ENCODE measurements around the gene PAQR4.

PAQR4 gene

GRCh38 chr16:2964475-2965336, 4.4 kb upstream of the PAQR4 start:
- DNase-seq (peak; percentile 46 to 49 (median 48)), ATAC-seq (replicated peaks) (peak; percentile 28)
- H3K4me3 Mint-ChIP-seq, result peak overlapping the region; percentile 78 to 80
- peaks cover 2% of the 10 kb centered on the region for H3K36me3 Mint-ChIP-seq (ENCODE audit: insufficient read depth)
- peaks cover 15 to 26% of the 10 kb centered on the region in 2 donors for H3K4me1 Mint-ChIP-seq (ENCODE audit: low read depth in 2 of 2)
- peak overlapping the region in 1 of 2 donors; percentile 53 for H3K27ac Mint-ChIP-seq
- peaks cover 33 to 58% of the 10 kb centered on the region in 2 donors for H3K27me3 Mint-ChIP-seq
- H3K9me3 Mint-ChIP-seq, result no peaks in the 10 kb centered on the region

DNA sequence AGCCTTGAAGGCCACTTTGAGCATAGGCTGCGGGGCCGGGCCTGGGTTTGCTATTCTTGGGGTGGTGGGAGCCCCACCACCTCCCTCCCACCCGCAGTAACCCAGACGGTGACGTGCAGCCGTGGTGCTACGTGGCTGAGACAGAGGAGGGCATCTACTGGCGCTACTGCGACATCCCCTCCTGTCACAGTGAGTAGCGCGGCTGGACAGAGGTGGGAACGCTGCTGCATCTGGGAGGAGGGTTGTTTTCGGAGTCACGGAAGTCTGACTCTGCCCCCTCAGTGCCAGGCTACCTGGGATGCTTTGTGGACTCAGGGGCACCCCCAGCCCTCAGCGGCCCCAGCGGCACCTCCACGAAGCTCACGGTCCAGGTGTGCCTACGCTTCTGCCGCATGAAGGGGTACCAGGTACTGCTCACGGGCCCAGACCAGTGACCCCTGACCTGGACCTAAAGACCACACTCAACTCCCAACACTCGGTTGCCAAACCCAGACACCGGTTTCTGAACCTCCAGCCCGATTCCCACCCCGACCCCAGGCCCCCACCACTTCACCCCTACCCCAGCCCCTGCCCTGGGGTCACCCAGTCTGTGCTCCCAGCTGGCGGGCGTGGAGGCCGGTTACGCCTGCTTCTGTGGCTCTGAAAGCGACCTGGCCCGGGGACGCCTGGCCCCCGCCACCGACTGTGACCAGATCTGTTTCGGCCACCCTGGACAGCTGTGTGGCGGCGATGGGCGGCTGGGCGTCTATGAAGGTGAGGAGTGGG, 2.9 kb upstream of the PAQR4 start:
- Mint-ChIP-seq H3K4me3 (peak overlapping the region in 1 of 2 donors; percentile 78), H3K36me3 (ENCODE audit: insufficient read depth) (peaks cover 3% of the 10 kb centered on the region), H3K9me3 (no peaks in the 10 kb centered on the region), H3K27me3 (peaks cover 25 to 53% of the 10 kb centered on the region in 2 donors), H3K27ac (no peak overlapping the region), H3K4me1 (ENCODE audit: low read depth in 2 of 2) (peaks cover 15 to 28% of the 10 kb centered on the region in 2 donors)
- ATAC-seq (replicated peaks), result no peak
- DNase-seq, result no peak

DNA sequence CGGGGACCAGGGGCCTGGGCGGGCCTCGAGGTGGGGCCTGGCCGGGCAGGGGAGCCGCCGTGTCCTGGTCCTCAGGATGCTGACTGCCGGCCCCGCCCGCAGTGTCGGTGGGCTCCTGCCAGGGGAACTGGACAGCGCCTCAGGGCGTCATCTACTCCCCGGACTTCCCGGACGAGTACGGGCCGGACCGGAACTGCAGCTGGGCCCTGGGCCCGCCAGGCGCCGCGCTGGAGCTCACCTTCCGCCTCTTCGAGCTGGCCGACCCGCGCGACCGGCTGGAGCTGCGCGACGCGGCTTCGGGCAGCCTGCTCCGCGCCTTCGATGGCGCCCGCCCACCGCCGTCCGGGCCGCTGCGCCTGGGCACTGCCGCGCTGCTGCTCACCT, 2.3 kb upstream of the PAQR4 start:
- H3K9me3 Mint-ChIP-seq, result no peaks in the 10 kb centered on the region
- H3K4me1 Mint-ChIP-seq (ENCODE audit: low read depth in 2 of 2), result peaks cover 12 to 25% of the 10 kb centered on the region in 2 donors
- H3K27me3 Mint-ChIP-seq, result peaks cover 21 to 49% of the 10 kb centered on the region in 2 donors
- no peak overlapping the region for H3K4me3 Mint-ChIP-seq
- no peak overlapping the region for H3K27ac Mint-ChIP-seq
- ATAC-seq (replicated peaks) (no peak), DNase-seq (no peak)
- H3K36me3 Mint-ChIP-seq (ENCODE audit: insufficient read depth), result peaks cover 4% of the 10 kb centered on the region

GRCh38 chr16:2967211-2967631, 1.9 kb upstream of the PAQR4 start:
- DNase-seq, result no peak
- peaks cover 4% of the 10 kb centered on the region for H3K36me3 Mint-ChIP-seq (ENCODE audit: insufficient read depth)

DNA sequence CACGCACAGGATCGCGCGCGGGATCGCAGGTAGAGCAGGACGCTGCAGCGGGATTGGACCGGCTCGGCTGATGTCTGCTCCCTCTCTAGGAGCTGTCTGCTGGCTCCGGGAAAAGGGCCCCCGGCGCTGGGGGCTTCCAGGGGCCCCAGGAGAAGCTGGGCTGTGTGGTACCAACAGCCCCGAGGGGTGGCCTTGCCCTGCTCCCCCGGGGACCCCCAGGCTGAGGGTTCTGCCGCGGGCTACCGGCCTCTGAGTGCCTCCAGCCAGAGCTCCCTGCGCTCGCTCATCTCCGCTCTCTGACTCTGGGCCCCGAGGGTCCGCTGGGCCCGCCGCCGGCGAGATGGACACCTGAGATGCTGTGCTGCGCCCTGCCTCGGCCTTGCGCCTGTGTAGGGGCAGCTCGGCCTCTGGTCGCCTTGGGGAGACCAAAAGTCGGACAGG, 1.4 kb upstream of the PAQR4 start:
- no peak for DNase-seq
- peaks cover 4% of the 10 kb centered on the region for H3K36me3 Mint-ChIP-seq (ENCODE audit: insufficient read depth)
- H3K27ac Mint-ChIP-seq, result no peak overlapping the region
- H3K4me1 Mint-ChIP-seq (ENCODE audit: low read depth in 2 of 2), result peaks cover 11 to 23% of the 10 kb centered on the region in 2 donors
- ATAC-seq (replicated peaks), result no peak
- H3K9me3 Mint-ChIP-seq, result no peaks in the 10 kb centered on the region
- H3K27me3 Mint-ChIP-seq, result peaks cover 18 to 47% of the 10 kb centered on the region in 2 donors
- peak overlapping the region; percentile 52 to 76 for H3K4me3 Mint-ChIP-seq

More at GRCh38 chr16:2967211-2967631, 1.9 kb upstream of the PAQR4 start:
- Mint-ChIP-seq H3K4me3 (peak overlapping the region in 1 of 2 donors; percentile 6), H3K27me3 (peaks cover 18 to 49% of the 10 kb centered on the region in 2 donors), H3K4me1 (ENCODE audit: low read depth in 2 of 2) (peaks cover 11 to 23% of the 10 kb centered on the region in 2 donors), H3K9me3 (no peaks in the 10 kb centered on the region), H3K27ac (no peak overlapping the region)
- ATAC-seq (replicated peaks), result no peak

DNA sequence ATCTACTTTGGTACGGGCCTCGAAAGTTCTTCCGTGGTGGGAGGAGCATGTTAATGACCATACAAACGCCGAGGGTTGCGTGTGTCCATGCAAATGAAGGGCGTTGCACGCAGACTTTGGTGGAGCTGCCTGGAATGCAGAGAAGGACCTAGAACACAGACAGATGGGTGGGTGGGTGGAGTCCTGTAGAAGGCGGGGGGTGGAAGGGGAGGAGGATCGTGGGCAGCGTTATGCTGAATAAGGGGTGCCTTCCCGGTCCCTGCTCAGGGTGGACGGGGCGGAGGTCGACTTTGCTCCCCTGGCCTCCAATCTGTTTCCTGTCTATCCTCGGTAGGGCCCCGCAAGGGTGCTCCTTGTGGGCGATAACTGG, 795 bp upstream of the PAQR4 start:
- peaks cover 11 to 23% of the 10 kb centered on the region in 2 donors for H3K4me1 Mint-ChIP-seq (ENCODE audit: low read depth in 2 of 2)
- peak overlapping the region; percentile 52 to 76 for H3K4me3 Mint-ChIP-seq
- no peaks in the 10 kb centered on the region for H3K9me3 Mint-ChIP-seq
- H3K27ac Mint-ChIP-seq, result no peak overlapping the region
- no peak for DNase-seq
- ATAC-seq (replicated peaks), result no peak
- peaks cover 4% of the 10 kb centered on the region for H3K36me3 Mint-ChIP-seq (ENCODE audit: insufficient read depth)
- peaks cover 18 to 41% of the 10 kb centered on the region in 2 donors for H3K27me3 Mint-ChIP-seq

DNA sequence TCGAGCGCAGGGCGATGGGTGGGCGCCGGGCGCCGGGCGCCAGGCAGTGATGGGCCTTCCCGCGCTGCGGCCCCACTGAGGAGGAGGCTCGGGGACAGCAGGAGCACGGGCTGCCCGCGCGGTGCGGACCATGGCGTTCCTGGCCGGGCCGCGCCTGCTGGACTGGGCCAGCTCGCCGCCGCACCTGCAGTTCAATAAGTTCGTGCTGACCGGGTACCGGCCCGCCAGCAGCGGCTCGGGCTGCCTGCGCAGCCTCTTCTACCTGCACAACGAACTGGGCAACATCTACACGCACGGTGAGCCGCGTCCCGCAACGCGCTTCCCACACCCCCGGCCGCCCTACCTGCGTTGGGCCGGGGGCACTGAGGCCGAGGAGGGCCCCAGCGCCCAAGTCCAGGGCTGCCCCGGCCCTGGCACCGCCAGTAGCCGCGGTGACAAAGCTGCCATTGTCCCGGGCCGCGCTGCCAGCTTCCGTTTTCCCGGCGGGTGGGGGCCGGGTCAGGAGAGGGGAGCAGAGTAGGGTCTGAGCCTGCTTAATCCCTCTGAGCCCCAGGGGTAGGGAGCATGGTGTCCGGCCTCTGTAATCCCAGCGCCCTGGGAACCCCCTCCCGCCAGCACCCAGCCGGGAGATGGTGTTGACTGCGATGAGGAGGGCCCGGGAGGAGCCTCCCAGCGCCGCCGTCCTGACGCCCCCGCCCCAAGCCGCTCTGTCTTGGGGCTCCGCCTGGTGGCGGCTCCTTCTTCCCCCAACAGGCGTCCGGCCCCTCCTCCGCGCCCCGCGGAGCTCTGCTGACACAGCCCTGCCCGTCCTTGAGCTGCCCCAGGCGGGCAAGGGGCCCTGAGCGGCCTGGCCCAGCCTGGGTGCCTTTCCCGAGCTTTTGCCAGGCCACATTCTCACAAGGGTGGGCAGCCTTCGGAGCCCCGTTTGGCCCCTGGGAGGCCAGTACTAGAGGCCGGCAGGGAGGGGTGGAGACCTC, 685 bp downstream of the PAQR4 start:
- no peak overlapping the region for H3K27ac Mint-ChIP-seq
- peaks cover 5 to 17% of the 10 kb centered on the region in 2 donors for H3K4me1 Mint-ChIP-seq (ENCODE audit: low read depth in 2 of 2)
- H3K36me3 Mint-ChIP-seq (ENCODE audit: insufficient read depth), result peaks cover 4% of the 10 kb centered on the region
- DNase-seq (peak; percentile 50 to 62 (median 62)), ATAC-seq (replicated peaks) (peak; percentile 71)
- peaks cover 9 to 29% of the 10 kb centered on the region in 2 donors for H3K27me3 Mint-ChIP-seq
- peak overlapping the region; percentile 49 to 62 for H3K4me3 Mint-ChIP-seq
- no peaks in the 10 kb centered on the region for H3K9me3 Mint-ChIP-seq

DNA sequence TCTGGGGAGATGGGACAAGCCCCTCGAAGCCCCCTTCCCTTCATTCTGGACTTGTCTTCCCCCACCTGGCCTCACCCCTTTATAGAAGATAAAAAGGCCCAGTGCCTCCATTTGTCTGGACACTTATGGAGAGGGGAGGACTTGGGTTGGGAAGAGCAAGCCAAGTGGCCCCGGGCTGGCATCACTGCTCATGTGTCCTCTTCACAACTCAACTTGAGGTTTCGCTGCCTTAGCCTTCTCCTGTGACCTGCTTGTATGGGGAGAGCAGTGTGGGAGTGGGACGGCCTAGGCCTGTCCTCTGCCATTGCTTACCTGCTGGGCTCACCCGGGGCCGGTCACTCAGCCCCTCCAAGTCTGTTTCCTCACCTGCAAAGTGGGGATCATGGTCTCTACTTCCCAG, 1.4 kb downstream of the PAQR4 start:
- Mint-ChIP-seq H3K27ac (peak overlapping the region in 1 of 2 donors; percentile 15), H3K4me3 (peak overlapping the region; percentile 49 to 62), H3K4me1 (ENCODE audit: low read depth in 2 of 2) (peaks cover 5 to 13% of the 10 kb centered on the region in 2 donors), H3K36me3 (ENCODE audit: insufficient read depth) (peaks cover 4% of the 10 kb centered on the region), H3K9me3 (no peaks in the 10 kb centered on the region), H3K27me3 (peaks cover 9 to 29% of the 10 kb centered on the region in 2 donors)
- no peak for ATAC-seq (replicated peaks)
- no peak for DNase-seq

DNA sequence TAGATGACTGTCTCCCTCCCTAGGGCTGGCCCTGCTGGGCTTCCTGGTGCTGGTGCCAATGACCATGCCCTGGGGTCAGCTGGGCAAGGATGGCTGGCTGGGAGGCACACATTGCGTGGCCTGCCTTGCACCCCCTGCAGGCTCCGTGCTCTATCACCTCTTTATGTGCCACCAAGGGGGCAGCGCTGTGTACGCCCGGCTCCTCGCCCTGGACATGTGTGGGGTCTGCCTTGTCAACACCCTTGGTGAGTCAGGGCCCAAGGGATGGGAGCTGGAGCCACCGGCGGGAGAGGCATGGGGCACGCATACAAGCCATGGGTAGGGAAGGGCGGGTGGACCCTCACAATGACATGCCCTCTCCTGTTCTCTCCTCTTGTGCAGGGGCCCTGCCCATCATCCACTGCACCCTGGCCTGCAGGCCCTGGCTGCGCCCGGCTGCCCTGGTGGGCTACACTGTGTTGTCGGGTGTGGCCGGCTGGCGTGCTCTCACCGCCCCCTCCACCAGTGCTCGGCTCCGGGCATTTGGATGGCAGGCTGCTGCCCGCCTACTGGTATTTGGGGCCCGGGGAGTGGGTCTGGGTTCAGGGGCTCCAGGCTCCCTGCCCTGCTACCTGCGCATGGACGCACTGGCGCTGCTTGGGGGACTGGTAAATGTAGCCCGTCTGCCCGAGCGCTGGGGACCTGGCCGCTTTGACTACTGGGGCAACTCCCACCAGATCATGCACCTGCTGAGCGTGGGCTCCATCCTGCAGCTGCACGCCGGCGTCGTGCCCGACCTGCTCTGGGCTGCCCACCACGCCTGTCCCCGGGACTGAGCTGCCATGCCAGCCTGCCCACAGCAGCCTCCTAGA, 2.2 kb downstream of the PAQR4 start:
- Mint-ChIP-seq H3K4me3 (peak overlapping the region in 1 of 2 donors; percentile 62), H3K36me3 (ENCODE audit: insufficient read depth) (peaks cover 4% of the 10 kb centered on the region), H3K27ac (peak overlapping the region in 1 of 2 donors; percentile 15), H3K9me3 (no peaks in the 10 kb centered on the region), H3K4me1 (ENCODE audit: low read depth in 2 of 2) (peaks cover 5 to 13% of the 10 kb centered on the region in 2 donors), H3K27me3 (peaks cover 9 to 29% of the 10 kb centered on the region in 2 donors)
- DNase-seq, result no peak
- no peak for ATAC-seq (replicated peaks)

- no peak for ATAC-seq (replicated peaks)
- no peak for DNase-seq
- Mint-ChIP-seq H3K9me3 (no peaks in the 10 kb centered on the region), H3K27ac (no peak overlapping the region), H3K36me3 (ENCODE audit: insufficient read depth) (peaks cover 4% of the 10 kb centered on the region), H3K4me1 (ENCODE audit: low read depth in 2 of 2) (peaks cover 5 to 13% of the 10 kb centered on the region in 2 donors), H3K27me3 (peaks cover 9 to 29% of the 10 kb centered on the region in 2 donors), H3K4me3 (peak overlapping the region in 1 of 2 donors; percentile 46)
Observed at GRCh38 chr16:2971985-2972784, 3.0 kb downstream of the PAQR4 start.

GRCh38 chr16:2973093-2973492, 3.9 kb downstream of the PAQR4 start:
- Mint-ChIP-seq H3K9me3 (no peaks in the 10 kb centered on the region), H3K36me3 (ENCODE audit: insufficient read depth) (peaks cover 4% of the 10 kb centered on the region), H3K4me1 (ENCODE audit: low read depth in 2 of 2) (peaks cover 2 to 10% of the 10 kb centered on the region in 2 donors), H3K27me3 (peaks cover 5 to 22% of the 10 kb centered on the region in 2 donors), H3K4me3 (no peak overlapping the region), H3K27ac (no peak overlapping the region)
- ATAC-seq (replicated peaks), result no peak
- DNase-seq, result no peak
